ENCODE data around the gene LRRTM4.

- TF ChIP-seq EP300 (IDR thresholded peaks at IDR 0.05; ENCODE audit: borderline replicate concordance in 1 of 2, low read depth in 1 of 2, low read length in 1 of 2) (no peak), MXI1 (IDR thresholded peaks at IDR 0.05; ENCODE audit: low read depth, low read length) (no peak), YY1 (IDR thresholded peaks at IDR 0.05; ENCODE audit: low read depth) (no peak), CTCF (IDR thresholded peaks at IDR 0.05) (no peak), POLR2AphosphoS5 (IDR thresholded peaks at IDR 0.05; ENCODE audit: low read depth, low read length) (no peak), RAD21 (IDR thresholded peaks at IDR 0.05; ENCODE audit: low read length) (no peak), NFIC (IDR thresholded peaks at IDR 0.05; ENCODE audit: borderline replicate concordance) (no peak), RCOR1 (IDR thresholded peaks at IDR 0.05; ENCODE audit: low read length) (no peak), REST (IDR thresholded peaks at IDR 0.05; ENCODE audit: low read depth, low read length) (no peak)
These were observed 1.3 kb downstream of the LRRTM4 start for GRCh38 chr2:77520641-77521547.

All from SK-N-SH (cell line).